AG20443 (cell line): Measurements from ENCODE around the gene SAAL1.

ENCODE experiments used
- DNase-seq: peaks from one replicate; pipeline ENCODE4 v3.0.0; 2012; ENCODE audit warnings: low spot score, mixed read lengths

SAAL1 gene

DNA sequence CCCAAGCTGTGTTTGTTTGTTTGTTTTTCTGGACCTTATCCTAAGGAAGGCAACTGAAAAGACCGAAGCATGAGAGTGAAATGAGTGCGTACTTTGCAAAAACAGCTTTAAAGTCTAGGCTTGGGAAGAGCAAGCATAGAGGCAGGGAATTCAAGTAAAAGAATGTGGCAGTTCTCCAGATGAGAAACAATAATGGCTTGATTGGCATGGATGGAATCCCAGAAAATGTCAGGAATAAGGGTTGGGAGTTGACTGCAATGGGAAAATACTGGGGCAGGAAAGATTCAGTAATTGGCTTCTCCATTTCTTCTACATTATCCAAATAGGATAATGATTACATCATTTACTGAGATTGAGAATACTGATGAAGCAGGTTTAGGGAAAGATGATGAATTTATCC, 17.5 kb downstream of the SAAL1 start:
- no peak for DNase-seq

DNA sequence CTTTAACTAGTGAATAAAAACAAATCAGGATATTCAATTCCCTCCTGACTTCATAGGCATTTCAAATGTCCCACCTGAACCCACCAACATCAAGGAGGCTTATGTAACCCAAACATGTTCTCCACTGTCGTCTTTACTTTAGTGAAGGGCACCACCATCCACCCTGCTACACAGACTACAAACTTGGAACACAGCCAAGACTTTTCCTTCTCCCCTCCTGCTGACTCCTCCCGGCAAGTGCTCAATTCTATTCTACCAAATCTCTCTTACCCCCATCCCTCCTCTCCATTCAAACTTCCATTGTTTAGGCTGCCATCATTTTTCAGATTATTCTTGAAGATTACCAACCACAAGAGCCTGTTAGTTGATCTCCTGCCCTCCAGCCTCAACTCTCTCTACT, 24.3 kb downstream of the SAAL1 start:
- no peak for DNase-seq

- no peak for DNase-seq
Observed at GRCh38 chr11:18080451-18080850, 25.4 kb downstream of the SAAL1 start.

DNA sequence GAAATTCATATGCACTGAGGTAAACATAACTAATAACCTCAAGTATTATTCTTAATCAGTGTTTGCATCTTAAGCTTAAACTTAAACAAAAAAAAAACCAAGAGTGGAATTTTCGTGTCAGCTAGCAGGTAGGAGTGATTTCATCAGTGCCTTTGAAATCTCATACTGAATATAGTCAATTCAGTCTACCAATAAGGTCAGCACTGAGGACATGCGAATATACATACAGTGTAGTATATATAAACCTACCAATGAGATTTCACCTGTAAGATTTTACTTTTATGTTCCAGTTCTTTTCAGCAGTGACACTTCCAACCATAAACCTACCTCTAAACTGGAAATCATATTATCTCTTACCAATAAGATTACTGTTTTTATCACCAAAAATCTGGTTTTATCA, 27.0 kb downstream of the SAAL1 start:
- no peak for DNase-seq

GRCh38 chr11:18075444-18075843, 30.4 kb downstream of the SAAL1 start:
- no peak for DNase-seq

GRCh38 chr11:18071098-18071705, 34.7 kb downstream of the SAAL1 start:
- DNase-seq: no peak

- DNase-seq: no peak
Observed at GRCh38 chr11:18067372-18067771, 38.5 kb downstream of the SAAL1 start.

DNA sequence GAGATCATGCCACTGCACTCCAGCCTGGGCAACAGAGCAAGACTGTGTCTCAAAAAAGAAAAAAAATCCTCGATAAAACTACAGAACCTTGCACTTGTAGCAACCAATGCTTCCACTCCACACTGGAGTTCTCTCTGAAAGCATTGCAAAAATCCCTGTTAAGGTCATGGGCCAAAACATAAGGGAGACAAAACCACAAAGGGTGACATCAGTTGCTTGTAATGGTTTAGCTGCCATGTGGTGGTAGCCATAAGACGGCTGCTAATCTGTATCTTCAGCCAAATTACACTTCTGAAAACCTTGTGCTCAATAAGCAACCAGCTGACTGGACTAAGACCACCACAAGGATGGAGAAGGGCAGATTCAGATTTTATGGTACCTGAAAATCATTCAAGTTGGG, 39.3 kb downstream of the SAAL1 start:
- peak; percentile 22 for DNase-seq

DNA sequence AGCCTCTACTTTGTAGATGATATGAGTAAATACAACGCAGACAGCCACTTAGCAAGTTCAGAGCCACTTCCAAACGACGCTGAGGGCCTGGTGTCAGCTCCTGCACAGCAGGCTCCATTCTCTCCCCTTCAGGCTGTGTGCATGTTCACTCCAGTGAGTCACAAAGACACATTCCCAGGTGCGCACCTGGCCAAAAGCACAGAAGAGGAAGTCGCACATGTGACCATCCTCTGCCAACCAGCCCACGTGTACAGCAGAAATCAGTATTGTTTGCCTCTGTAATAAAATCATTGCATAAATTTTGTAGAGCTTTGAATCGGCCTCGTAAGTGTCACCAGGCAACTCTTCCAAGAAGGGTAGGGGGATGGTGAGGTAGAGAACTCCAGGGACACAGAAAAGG, 40.3 kb downstream of the SAAL1 start:
- DNase-seq: no peak

DNA sequence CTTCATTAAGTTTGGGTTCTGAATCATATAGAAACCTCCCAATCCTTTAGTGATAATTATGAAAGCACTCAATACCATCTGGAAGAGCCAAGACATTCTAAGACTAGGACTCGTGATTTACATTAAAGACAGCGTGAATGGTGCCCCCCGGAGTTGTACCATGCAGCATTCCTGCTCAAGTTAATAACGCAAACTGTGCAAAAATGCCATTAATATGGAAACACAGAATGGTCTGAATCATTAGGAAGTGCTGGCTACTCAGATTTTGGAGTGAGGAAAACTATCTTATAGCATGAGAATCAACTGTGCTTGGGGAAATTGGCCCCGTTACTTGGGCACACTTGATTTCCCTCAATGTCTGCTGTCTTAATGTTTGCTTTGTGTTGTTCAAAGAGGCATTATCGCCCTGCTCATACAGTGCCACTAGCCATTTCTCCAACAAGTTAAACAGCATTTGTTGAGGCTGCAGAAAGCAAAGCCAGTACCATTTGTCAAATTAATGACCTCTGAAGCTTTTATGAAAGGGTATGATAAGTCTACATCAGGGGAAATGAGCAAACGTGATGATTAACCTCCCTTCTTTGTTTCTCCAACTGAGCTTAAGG, 41.3 kb downstream of the SAAL1 start:
- DNase-seq: no peak

GRCh38 chr11:18063862-18064434, 41.9 kb downstream of the SAAL1 start:
- DNase-seq: no peak

- no peak for DNase-seq
Observed at GRCh38 chr11:18063125-18063524, 42.8 kb downstream of the SAAL1 start.

- DNase-seq: no peak
Observed at GRCh38 chr11:18061351-18061750, 44.5 kb downstream of the SAAL1 start.

DNA sequence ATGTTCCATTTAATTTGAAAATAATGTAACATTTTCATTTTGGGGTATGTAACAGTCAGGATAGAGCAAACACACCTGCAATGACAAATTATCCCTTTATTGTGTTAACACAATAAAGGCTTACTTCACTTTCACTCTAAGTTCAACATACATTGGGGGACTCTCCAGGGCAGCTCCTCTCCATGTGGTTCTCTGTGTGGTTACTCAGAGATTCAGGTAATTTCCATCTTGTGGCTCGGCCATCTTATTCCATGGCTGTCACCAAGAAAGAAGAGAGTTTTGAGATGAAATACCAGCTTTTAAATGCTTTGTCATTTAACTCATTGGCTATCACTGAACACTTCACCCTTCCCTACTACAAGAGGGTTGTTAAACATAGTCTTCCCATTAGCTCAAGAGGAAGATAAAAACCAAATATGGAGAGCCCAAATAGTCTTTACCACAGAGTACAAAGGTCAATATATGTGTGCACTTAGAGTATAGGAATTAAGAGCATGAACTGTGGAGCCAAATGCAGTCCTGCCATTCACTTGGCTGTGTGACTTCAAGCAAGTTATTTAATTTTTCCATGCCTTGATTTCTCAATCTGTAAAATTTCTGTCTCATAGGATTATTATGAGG, 49.2 kb downstream of the SAAL1 start:
- no peak for DNase-seq

DNA sequence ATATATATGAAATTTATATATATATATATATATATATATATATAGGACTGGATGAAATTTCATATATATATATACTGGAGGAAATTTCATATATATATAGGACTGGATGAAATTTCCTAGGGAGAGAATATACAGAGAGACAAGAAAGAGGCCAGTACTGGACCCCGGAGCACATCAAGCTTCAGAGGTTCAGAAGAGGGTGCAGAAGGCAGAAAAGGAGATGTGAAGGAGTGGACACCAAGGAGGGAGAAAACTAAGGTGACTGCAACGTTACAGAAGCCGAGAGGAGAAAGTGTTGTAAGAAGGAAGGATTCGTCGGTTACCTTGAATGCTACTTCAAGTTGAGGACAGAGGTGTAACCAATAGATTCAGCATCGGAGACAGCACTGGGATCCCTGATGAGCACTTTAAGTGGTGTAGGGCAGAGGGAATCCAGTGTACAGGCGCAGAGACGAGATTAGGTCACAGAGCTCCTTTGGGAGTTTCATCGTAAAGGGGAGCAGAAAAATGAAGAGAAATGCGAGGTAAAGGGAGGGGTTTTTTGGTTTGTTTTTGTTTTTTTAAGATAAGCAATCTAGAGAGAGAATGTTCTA, 51.3 kb downstream of the SAAL1 start:
- no peak for DNase-seq

GRCh38 chr11:18050848-18051247, 55.0 kb downstream of the SAAL1 start:
- DNase-seq: no peak

DNA sequence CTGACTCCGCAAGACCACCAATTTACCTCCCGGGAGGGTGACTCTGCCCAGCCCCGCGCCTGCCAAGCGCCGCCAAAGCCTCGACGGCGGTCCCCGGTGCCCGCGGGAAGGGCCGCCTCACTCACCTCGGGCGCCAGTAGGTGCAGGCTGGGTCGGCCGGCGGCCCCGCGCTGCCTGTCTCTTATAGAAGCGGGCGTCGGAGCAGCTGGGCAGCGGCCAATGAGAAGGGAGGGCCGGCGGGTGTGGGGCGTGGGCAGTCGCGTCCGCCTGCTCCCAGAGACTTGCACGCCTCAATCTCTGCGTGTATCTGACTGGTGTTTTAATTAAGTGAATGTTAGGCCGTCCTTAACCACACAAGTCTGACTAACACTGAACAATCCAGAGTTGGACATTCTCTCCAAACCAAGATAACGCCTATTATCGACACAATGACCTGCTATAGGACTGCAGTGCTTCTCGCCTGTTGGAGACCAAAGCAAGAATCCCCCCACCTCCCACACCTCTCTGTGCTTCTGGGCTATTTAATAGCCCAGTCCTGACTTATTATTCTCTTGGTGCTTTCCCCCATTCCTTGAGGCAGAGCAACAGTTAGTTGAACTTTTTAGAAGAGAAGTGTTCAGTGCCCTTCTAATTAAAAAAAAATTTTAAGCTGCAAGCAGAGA, 59.6 kb downstream of the SAAL1 start, which contains the start of gene TPH1:
Gene TPH1 (minus strand): TSS at position 154 of the 662 bp plus-strand sequence. CDS start 5,507 bp downstream, outside the sequence.
- peak; percentile 71 for DNase-seq

DNA sequence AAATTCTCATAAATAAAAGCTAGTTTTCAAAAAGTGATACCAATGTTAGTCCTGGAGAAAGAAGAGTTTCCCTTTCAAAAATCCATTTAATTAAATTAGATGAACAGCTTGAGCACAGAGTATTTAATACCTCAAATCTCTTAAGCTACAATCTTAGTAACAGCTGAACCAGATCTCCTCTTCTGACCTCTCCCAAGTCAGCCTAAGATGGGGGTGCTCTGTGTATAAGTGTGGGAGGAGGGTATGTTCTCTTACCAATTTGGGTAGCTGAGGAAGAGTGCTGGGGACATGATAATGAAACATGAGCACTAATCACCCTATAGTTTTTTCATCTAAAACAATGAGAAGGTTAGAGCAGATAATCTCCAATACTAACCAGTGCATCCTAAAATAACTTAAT, 69.4 kb downstream of the SAAL1 start:
- no peak for DNase-seq
